GM23248 (cell line): ENCODE data around the gene EFNA1. TPM values are rescaled to one million over a fixed set of nuclear protein-coding genes. Genes with fewer than 3 reads are reported as not detected.

Source experiments
- DNase-seq: peaks from one replicate; pipeline ENCODE4 v3.0.0-alpha.2; 2015
- H2AFZ ChIP-seq: fragments of 200-600 bp; sonication (generic); 2 replicates; pipeline ENCODE4 v1.6.1; 2016; ENCODE audit warnings: antibody characterized with exemption
- H3F3A ChIP-seq: fragments of 200-600 bp; sonication (generic); 2 replicates; pipeline ENCODE4 v1.6.1; 2016; ENCODE audit warnings: mild to moderate bottlenecking, antibody characterized with exemption, mixed run types; ENCODE audit not compliant: insufficient read depth
- H3K27ac ChIP-seq: fragments of 200-600 bp; sonication (generic); 2 replicates; pipeline ENCODE4 v1.5.1; 2016; ENCODE audit warnings: mild to moderate bottlenecking
- H3K27me3 ChIP-seq: fragments of 200-600 bp; sonication (generic); replicated peaks from 2 replicates; pipeline ENCODE4 v1.6.1; 2016; ENCODE audit warnings: mild to moderate bottlenecking; ENCODE audit not compliant: insufficient read depth
- H3K36me3 ChIP-seq: fragments of 200-600 bp; sonication (generic); 2 replicates; pipeline ENCODE4 v1.6.1; 2016; ENCODE audit warnings: low read depth, mild to moderate bottlenecking
- H3K4me1 ChIP-seq: fragments of 200-600 bp; sonication (generic); 2 replicates; pipeline ENCODE4 v1.6.1; 2016; ENCODE audit warnings: mild to moderate bottlenecking; ENCODE audit not compliant: insufficient read depth
- H3K4me2 ChIP-seq: fragments of 200-600 bp; sonication (generic); one replicate; pipeline ENCODE4 v1.6.1; 2016; ENCODE audit warnings: mild to moderate bottlenecking; ENCODE audit not compliant: unreplicated experiment
- H3K4me3 ChIP-seq: fragments of 200-600 bp; sonication (generic); 2 replicates; pipeline ENCODE4 v1.5.1; 2016; ENCODE audit warnings: mild to moderate bottlenecking
- H3K79me2 ChIP-seq: fragments of 200-600 bp; sonication (generic); 2 replicates; pipeline ENCODE4 v1.6.1; 2016; ENCODE audit warnings: mild to moderate bottlenecking; ENCODE audit not compliant: insufficient read depth
- H3K9ac ChIP-seq: fragments of 200-600 bp; sonication (generic); 2 replicates; pipeline ENCODE4 v1.6.1; 2016; ENCODE audit warnings: mild to moderate bottlenecking
- H3K9me2 ChIP-seq: fragments of 200-600 bp; sonication (generic); 2 replicates; pipeline ENCODE4 v1.6.1; 2016; ENCODE audit warnings: mixed run types, mild to moderate bottlenecking, moderate library complexity; ENCODE audit not compliant: insufficient read depth
- H3K9me3 ChIP-seq: fragments of 200-600 bp; sonication (generic); one replicate; pipeline ENCODE4 v1.6.1; 2017; ENCODE audit warnings: low read depth
- H4K20me1 ChIP-seq: fragments of 200-600 bp; sonication (generic); 2 replicates; pipeline ENCODE4 v1.6.0; 2016; ENCODE audit not compliant: insufficient read depth
- EZH2 ChIP-seq: fragments of 200-600 bp; sonication (generic); IDR thresholded peaks from 2 replicates; pipeline ENCODE4 v1.6.1; 2018; ENCODE audit warnings: antibody characterized with exemption, mild to moderate bottlenecking; ENCODE audit not compliant: insufficient read depth, poor library complexity, severe bottlenecking
- EZH2phosphoT487 ChIP-seq: fragments of 200-600 bp; sonication (generic); IDR thresholded peaks from 2 replicates; pipeline ENCODE4 v1.6.1; 2018; ENCODE audit warnings: antibody characterized with exemption, moderate library complexity, mild to moderate bottlenecking, low read depth; ENCODE audit not compliant: insufficient read depth
- WGBS, 2 experiments: methylation state at CpG; one replicate each; pipeline ENCODE4 v1.1.6; 2015 to 2017; ENCODE audit warnings: low lambda C conversion rate in 2 of 2, low coverage in 1 of 2; ENCODE audit errors: missing lambda C conversion rate in 2 of 2; 5-methylcytosine and 5-hydroxymethylcytosine counted together
- in situ Hi-C: fragments of 300-500 bp; cut with MboI; formaldehyde crosslinking; loops from 2 replicates; pipeline ENCODE4 v1.15.0; 2020
- polyA plus RNA-seq: library from polyadenylated mRNA; unstranded; fragments of >200 nt; fragmentation: Nextera tagmentation; extraction: Ambion mirVana; gene quantifications from 2 replicates; pipeline ENCODE4 v1.2.1, GENCODE V29; 2016
- total RNA-seq: library from RNA; depleted of rRNA; stranded (reverse); fragments of >200 nt; shearing (Covaris generic); gene quantifications from 2 replicates; pipeline ENCODE4 v1.2.3, GENCODE V29; 2014

The EFNA1 gene
- total and polyA plus RNA-seq, 2 experiments from 2014 or later, result not detected

DNA sequence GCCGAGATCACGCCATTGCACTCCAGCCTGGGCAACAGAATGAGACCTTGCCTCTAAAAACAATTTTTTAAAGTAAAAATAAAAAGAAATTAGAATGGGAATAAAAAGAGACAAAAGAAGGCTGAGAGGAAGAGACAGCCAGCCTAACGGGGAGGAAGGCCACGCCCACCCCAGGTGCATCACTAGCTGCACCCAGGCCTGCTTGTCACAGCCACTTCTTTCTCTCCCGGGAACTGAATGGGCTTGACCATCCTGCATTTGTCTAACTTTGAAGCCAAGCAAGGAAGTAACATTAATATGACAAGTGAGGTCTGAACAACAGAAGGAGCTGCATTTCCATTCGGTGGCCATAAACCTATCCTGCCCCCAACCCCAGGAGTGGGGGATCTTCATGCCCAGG is 20.8 kb upstream of the EFNA1 start:
- Histone ChIP-seq H3K4me2 (no peak overlapping the region), H3K9me2 (no peaks in the 10 kb centered on the region), H3F3A (no peaks in the 10 kb centered on the region), H3K9me3 (no peaks in the 10 kb centered on the region), H3K27ac (no peak overlapping the region), H3K4me3 (no peak overlapping the region), H4K20me1 (no peaks in the 10 kb centered on the region), H3K27me3 (peaks cover 26% of the 10 kb centered on the region), H3K9ac (no peak overlapping the region), H3K79me2 (no peaks in the 10 kb centered on the region), H3K4me1 (no peaks in the 10 kb centered on the region), H2AFZ (no peak overlapping the region), H3K36me3 (no peaks in the 10 kb centered on the region)
- TF ChIP-seq EZH2phosphoT487 (no peak), EZH2 (no peak)
- WGBS, 2 experiments, result 28 to 35% methylated on average over 6 of the region's 6 CpGs
- no peak for DNase-seq
- in situ Hi-C loops, result no loop called here

DNA sequence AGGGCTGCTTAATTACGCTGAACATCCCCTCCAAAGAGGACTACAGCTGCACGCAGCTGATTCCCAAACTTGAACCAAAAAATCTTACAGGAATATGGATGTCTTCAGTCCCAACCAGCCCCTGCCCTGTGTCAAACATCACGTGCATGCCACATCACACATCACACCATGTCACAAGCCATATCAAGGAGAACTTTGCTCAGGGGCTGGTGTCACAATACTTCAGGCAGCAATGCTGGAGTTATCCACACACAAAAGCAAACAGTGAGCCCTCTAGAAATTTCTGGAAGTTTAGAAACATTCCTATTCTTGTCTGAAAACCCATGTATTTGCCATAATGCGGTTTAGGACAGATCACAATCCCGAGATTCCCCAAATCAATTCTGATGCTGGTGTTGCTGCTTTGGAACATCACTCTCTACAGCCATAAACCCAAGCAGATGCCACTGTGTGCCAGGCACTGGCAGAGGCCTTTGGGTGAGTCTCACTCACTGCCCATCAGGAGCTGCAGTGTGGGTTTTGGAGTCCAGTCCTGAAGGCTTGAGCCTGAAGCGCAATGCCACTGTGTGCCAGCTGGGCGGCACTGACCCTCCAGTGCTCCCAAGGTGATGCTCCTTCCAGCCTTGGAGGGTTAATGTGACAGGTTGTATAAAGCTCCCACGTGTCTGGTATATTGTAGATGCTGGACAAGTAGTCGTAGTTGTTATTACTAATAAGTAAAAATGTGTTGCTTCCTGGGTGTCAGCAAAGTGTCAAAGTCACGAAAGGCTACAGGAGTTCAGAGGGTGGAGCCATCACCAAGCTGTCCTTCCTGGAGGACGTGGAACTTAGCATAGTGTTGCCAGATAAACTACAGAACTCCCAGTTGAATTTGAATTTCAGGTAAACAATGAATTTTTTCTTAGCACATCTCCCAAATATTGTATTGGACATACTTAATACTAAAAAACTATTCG is 20.1 kb upstream of the EFNA1 start:
- Histone ChIP-seq H4K20me1 (no peaks in the 10 kb centered on the region), H2AFZ (no peak overlapping the region), H3K27me3 (peaks cover 23% of the 10 kb centered on the region), H3K27ac (no peak overlapping the region), H3K9me2 (no peaks in the 10 kb centered on the region), H3K4me2 (no peak overlapping the region), H3K4me1 (no peaks in the 10 kb centered on the region), H3K79me2 (no peaks in the 10 kb centered on the region), H3K9ac (no peak overlapping the region), H3K36me3 (no peaks in the 10 kb centered on the region), H3K4me3 (no peak overlapping the region), H3F3A (no peaks in the 10 kb centered on the region), H3K9me3 (no peaks in the 10 kb centered on the region)
- TF ChIP-seq EZH2, result no peak
- no peak for TF ChIP-seq EZH2phosphoT487
- WGBS, 2 experiments, result 39 to 40% methylated on average over 12 of the region's 12 CpGs
- in situ Hi-C loops, result no loop called here
- DNase-seq, result no peak

DNA sequence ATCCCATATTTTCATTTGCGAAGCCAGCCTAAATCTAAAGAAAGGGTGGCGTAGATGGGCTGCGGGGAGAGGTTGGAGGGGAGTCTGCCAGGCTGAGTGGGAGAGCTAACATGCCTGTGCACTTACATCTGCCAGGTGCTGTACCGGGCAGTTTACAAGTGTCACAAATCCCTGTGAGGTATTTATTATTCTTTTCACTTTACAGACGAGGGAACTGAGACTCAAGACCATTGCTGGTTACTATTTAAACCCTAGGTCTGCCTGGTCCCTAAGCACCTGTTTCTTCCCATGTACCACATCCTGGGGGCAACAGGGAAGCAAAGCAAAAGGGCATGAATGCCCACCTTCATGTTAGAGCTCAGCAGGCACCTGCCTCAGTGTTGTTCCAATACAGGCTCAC is 19.4 kb upstream of the EFNA1 start:
- WGBS, 2 experiments, result 66 to 68% methylated on average over 5 of the region's 5 CpGs
- Histone ChIP-seq H3K4me1 (no peaks in the 10 kb centered on the region), H3K4me3 (no peak overlapping the region), H3K9me3 (no peaks in the 10 kb centered on the region), H3F3A (no peaks in the 10 kb centered on the region), H3K27ac (no peak overlapping the region), H3K4me2 (no peak overlapping the region), H3K9me2 (no peaks in the 10 kb centered on the region), H4K20me1 (no peaks in the 10 kb centered on the region), H3K36me3 (no peaks in the 10 kb centered on the region), H2AFZ (no peak overlapping the region), H3K27me3 (peaks cover 23% of the 10 kb centered on the region), H3K9ac (no peak overlapping the region), H3K79me2 (no peaks in the 10 kb centered on the region)
- in situ Hi-C loops, result no loop called here
- TF ChIP-seq EZH2phosphoT487 (no peak), EZH2 (no peak)
- no peak for DNase-seq

DNA sequence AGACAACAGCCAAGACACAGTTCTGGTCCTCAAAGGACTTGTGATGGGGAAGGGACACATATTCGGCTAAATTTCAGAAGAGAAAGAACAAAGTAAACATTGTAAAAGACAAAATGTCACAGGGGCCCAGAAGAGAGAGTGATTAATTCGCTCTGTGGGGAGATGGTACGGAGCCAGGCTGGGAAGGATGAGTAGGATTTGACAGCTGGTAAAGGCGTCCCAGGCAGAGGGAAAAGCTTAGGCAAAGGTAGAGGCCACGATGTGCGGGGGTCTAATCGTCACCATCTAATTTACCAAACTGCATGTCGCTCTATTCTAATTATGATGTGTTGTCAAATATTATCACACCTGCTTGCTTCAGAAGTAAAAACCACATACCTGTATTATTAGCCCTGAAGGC is 17.3 kb upstream of the EFNA1 start:
- WGBS, 2 experiments, result 62 to 64% methylated on average over 8 of the region's 8 CpGs
- TF ChIP-seq EZH2, result no peak
- TF ChIP-seq EZH2phosphoT487, result no peak
- Histone ChIP-seq H2AFZ (no peak overlapping the region), H3K9ac (no peak overlapping the region), H3K9me2 (no peaks in the 10 kb centered on the region), H3K27me3 (peaks cover 26% of the 10 kb centered on the region), H3K4me1 (no peaks in the 10 kb centered on the region), H3F3A (no peaks in the 10 kb centered on the region), H3K4me3 (no peak overlapping the region), H3K36me3 (no peaks in the 10 kb centered on the region), H3K79me2 (no peaks in the 10 kb centered on the region), H3K27ac (no peak overlapping the region), H4K20me1 (no peaks in the 10 kb centered on the region), H3K4me2 (no peak overlapping the region), H3K9me3 (no peaks in the 10 kb centered on the region)
- no peak for DNase-seq
- in situ Hi-C loops, result no loop called here
